T-helper 1 cell treated with Interleukin-12 subunit alpha and Interleukin-12 subunit beta and Interleukin-4 antibody, amounts not matched to agents 30 ng/mL and 1 ng/mL, for 36 hours (primary cell): ENCODE data around the gene KLHL34. TPM values are rescaled to one million over a fixed set of nuclear protein-coding genes. Genes with fewer than 3 reads are reported as not detected.

Experiments used
- intact Hi-C: fragments of 100-400 bp; cut with micrococcal nuclease; formaldehyde crosslinking; loops from one replicate; pipeline ENCODE4 v1.15.1; 2024
- total RNA-seq: library from RNA; stranded (reverse); gene quantifications from 2 replicates; pipeline ENCODE4 v1.2.3, GENCODE V29; 2022

The KLHL34 gene
- total RNA-seq, 1 donor from 2014 or later = 0.51 TPM

DNA sequence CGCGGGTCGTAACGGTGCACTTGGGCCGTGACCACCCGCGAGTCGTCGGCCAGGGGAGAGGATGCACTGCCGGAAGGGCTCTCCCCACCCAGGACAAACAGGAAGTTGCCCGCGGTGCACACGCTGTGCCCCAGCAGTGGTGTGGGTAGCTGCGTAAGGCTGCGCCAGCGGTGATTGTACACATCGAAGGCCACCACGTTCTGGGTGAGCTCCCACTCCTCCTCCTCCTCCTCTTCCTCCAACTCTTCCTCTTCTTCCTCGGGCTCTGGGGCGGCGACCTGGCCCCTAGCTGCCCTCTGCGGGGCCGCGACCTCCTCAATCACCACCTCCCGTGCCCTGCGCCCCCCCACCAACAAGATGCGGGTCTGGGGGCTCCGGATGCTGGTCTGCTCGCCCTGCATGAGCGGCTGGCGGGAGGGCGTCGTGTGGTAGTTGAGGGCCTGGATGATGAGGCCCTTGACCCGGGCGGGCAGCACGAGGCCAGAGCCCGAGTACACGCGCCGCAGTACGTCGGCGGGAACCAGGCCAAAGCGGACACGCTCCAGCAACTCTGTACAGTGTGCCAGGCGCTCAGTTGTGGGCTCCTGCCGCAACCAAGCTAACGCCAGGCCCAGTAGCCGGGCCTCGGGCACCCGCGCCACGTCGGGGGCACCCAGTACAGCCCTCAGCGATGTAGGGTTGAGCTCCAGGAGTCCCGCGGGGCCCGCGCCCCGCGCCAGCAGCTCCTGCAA is 1.4 kb downstream of the KLHL34 start:
- intact Hi-C loops = no loop called here

DNA sequence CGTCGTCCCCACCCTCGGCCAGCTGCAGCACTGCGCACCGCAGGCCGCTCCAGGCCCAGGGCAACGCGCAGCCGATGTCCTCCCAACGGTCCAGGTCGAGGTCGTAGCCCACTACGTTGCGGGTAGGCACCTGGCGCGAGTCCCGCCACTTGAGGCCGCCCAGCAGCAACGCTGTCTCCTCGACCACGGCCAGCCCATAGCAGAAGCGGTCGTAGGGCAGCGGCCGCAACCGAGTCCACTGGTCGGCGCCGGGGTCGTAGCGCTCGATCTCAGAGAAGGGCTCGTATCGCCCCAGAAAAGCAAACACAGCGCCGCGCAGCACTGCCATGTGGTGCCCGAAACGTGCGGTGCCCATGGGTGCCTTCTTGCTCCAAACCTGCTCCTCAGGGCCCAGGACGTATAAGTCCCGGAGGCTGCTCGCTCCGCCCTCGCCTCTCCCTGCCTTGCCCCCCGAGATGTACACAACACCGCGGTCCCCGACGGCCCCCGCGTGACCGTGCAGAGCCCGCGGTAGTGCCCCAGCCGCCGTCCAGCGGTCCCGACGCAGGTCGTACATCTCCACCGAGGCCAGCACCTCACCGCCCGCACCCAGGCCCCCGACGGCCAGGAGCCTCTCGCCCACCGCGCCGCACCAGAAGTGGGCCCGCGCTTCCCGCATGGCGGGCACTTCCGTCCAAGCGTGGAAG is 2.1 kb downstream of the KLHL34 start:
- intact Hi-C loops = no loop called here

DNA sequence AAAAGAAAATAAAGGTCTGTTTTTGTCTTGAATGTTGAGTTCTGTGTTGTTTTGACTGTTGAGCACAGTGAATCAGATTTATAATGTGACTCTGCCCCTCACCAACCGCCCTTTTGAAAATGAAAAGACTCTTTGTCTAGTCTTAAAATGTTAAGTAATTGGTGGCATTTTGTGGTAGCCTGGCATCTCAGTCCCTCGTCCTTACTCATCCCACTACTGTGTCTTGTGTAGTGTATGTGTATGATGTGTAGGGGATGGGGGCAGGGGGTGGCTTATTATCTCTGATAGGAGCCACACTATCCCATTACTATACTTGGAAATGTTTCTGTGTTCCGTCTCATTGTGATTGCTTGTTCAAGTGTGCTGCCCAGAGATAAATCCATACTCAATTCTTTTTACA is 12.2 kb downstream of the KLHL34 start:
- intact Hi-C loops = no loop called here

DNA sequence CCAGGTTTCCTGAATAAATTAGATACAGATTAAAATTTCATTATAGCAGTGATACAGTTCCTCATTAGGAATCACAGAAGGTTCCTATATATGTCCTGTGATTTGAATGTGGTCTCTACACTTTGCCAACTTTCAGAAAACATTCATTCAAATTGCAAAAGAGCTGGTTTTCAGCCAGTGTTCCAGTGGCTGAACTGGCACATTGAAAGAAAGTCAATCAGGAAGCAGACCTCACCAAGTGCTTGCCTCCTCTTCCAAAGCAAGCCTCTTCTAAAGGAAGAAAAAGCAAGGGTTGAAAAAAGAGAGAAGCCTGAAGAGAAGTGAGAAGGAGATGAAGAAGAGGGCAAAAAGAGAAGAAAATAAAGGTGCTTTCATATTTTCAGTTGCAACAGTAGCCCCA is 12.7 kb downstream of the KLHL34 start:
- intact Hi-C loops = no loop called here

DNA sequence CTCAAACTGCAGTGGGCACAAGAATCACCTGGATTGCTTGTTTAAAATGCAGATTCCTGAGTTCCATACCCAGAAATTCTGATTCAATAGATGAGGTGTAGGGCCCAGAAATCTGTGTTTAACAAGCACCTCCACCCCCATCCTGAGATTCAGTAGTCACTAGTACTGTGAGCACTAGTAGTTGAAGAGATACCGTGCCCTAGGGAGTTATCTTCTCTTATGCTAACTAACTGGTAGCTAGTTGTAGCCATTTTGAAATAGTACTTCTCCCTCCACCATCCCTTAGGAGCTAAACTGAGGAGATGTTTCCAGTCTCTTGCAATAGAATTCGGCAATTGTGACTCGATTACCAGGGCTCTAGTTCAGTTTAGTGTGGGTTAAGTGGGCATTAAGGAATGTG is 18.4 kb downstream of the KLHL34 start:
- intact Hi-C loops = no loop called here

DNA sequence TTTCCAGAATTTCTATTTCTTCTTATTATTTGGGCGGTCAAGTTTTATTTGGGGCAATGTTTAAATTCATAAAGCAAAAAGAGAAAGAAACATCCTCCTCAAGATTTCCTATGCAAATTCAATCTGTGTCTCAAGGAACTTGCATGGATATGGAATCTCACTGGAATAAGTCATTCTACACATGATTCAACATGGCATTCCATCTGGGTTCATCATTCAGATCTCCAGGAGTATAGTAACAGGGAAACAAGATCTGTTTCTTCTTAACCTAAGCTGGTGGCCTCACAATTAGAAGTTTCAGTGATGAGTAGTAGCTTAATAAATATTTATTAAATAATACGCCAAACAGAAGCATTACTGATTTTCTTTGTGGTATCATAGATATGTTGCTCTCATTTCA is 19.8 kb downstream of the KLHL34 start:
- intact Hi-C loops = no loop called here

DNA sequence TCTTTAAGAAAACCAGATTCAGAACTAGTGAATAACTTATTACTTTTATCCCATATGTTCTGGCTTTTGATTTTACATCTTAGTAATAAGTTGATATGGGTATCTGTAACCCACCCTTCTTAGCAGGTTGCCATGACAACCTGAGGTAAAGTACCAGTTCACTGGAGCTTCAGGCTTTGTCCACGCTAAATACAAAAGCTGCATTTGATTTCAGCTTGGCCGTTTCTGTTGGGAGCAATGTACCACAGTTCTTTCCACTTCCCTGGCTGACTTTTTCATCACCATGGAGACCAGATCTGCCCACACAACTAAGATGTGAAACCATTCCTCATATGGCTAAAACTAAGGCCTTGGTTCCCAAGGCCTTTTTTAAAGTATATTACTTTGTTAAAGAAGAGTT is 26.1 kb downstream of the KLHL34 start:
- intact Hi-C loops = no loop called here

DNA sequence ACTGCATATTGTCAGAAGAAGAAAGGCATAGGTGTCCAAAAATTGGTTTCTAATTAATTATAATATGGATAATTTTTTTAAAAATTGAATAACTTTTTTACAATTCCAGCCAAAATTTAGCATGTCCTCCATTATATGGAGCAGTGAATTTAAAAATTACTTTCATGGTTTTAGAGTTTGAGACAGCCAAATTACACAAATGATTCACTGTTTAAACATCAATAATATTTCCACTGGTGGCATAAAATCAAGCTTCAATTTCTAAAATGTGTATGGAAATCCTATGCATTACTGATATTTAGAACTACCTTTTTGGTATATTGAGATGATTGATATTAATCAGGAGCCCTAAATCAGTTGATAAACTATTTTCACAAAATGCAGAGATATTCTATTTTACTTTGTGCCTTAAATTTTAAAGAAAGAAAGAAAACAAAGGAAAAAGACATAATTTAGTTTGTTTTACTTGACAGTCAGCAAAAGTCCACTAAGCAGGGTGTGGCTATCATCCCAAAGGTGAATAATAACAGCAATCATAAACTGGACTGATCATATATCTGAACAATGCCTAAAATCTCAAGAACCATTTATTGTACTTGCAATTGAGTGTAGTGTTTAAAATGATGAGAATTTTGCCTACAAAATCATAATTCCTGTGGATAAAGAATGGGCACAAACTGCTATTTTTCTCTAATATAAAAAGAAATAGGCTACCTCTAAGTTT is 34.2 kb downstream of the KLHL34 start:
- intact Hi-C loops = no loop called here

DNA sequence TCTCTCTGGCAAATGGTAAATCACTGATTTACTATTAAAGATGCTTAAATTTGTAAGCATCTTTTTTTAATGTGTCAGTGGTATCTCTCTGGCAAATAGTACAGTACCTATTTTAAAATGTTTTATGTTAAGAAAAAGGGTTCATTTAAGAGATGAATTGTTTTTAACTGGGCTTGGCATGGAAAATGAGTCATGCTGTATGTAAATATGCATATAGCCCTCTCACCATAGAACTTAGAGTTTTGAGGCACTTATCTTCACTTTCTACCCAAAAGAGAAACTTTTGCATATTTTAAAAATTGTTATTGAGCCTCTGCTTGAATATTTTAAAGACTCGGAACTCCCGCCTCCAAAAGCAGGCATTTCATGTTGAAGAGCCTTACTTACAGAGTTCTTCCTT is 37.9 kb downstream of the KLHL34 start:
- intact Hi-C loops = no loop called here

DNA sequence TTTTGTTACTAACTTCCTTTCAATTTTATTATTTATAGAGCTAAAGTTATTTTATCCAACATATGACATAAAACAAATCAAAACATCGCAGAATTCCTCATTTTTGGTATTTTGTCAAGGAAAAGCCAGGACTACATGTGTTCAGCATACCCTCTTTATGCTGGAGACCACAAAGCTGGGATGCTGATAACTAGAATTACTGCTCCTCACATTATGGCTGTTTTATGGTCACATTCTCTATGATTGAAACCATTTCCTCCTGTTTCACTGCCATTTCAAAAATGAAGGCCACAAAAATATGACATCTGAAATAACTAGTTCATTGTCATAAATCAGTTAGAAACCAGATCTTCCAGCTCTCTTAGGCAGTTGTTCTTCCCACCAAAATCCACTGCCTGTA is 41.7 kb downstream of the KLHL34 start:
- intact Hi-C loops = no loop called here

DNA sequence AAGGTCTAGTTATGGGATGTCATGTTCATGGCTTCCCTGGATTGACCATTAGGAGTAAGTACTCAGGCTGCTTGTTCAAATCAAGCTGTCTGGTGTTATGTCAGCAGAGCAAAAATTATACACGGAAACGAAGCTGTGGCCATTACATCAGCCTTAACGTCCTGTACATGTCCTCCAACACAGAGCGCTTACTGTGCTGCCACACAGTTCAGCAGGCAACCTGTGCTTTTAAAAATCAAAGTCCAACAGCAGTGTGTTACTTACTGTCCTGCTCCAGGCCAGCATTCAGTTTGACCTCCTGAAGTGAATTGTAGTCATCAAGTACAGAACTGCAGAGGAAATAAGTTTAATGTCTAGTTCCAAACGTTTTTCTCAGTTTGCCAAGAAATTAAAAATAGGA is 46.0 kb downstream of the KLHL34 start:
- intact Hi-C loops = no loop called here

DNA sequence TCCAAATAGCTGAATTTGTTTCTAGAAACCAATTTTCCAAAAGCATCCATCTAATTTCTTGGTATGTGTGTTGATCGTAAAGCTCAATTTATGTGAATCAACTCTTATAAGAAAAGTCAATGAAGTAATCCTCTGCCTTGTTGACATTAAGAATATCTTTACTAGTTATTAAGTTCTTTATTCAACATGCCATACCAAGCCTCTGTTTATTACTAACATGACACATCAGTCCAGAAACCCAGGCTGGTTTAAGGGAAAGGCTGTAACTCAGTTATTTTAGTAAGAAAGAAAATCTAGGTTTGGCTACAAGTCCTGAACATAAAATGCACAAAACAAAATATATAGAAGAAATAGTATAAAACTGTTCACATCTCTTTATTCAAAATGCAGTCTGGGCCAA is 48.0 kb downstream of the KLHL34 start:
- intact Hi-C loops = no loop called here

DNA sequence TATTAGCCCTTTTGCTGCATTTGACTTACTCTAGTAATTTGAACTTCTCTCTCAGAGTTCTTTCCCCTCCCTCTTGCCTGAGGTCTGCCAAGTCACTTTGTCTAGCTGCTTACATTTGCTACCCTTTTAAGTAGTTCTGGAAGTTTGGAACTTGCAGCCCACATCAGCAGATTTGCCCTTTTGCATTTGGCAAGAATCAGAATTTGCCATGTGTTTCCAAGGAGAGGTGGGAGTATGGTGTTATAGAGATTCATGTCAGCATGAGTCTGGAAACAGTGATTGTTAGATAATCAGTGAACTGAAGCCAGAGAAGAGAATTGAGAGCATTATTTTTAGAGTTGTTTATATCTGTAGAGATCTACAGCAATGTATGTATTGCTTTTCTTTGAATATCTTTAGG is 52.1 kb downstream of the KLHL34 start:
- intact Hi-C loops = no loop called here

Other genes with a start within 250 kb of the KLHL34 start
- not detected in 2 replicates for gene SMPX, start 99.8 kb upstream of the KLHL34 start, total RNA-seq
- gene MBTPS2, start 181.3 kb upstream of the KLHL34 start, total RNA-seq = 9.5 and 10.7 TPM in 2 replicates
- gene YY2, start 197.7 kb upstream of the KLHL34 start, total RNA-seq = 2.4 TPM in 2 replicates